Measurements from ENCODE around the gene MYO1E.
"Not testable (repeated sequence)": the region's sequence is repeated elsewhere in the genome, so short reads cannot be mapped to it uniquely, and the experiment has no call there.

The MYO1E gene

GRCh38 chr15:59291213-59291549, 81.5 kb downstream of the MYO1E start:
- no peak for DNase-seq (ENCODE audit: low read depth)

- no peak for DNase-seq (ENCODE audit: low read depth)
These were observed 82.1 kb downstream of the MYO1E start for GRCh38 chr15:59290295-59291212.

- DNase-seq (ENCODE audit: low read depth) = no peak
These were observed 83.1 kb downstream of the MYO1E start for GRCh38 chr15:59289574-59289973.

GRCh38 chr15:59283717-59284391, 88.8 kb downstream of the MYO1E start:
- no peak for DNase-seq (ENCODE audit: low read depth)

- no peak for DNase-seq (ENCODE audit: low read depth)
These were observed 89.9 kb downstream of the MYO1E start for GRCh38 chr15:59282515-59283337.

GRCh38 chr15:59281699-59282098, 91.0 kb downstream of the MYO1E start:
- DNase-seq (ENCODE audit: low read depth) = no peak

- no peak for DNase-seq (ENCODE audit: low read depth)
These were observed 91.8 kb downstream of the MYO1E start for GRCh38 chr15:59280855-59281254.

- not testable (repeated sequence) for DNase-seq (ENCODE audit: low read depth)
These were observed 92.4 kb downstream of the MYO1E start for GRCh38 chr15:59280292-59280691.

- no peak for DNase-seq (ENCODE audit: low read depth)
These were observed 93.6 kb downstream of the MYO1E start for GRCh38 chr15:59279023-59279422.

GRCh38 chr15:59278120-59278519, 94.6 kb downstream of the MYO1E start:
- DNase-seq (ENCODE audit: low read depth) = no peak

GRCh38 chr15:59276225-59277178, 96.2 kb downstream of the MYO1E start:
- no peak for DNase-seq (ENCODE audit: low read depth)

GRCh38 chr15:59274126-59274970, 98.3 kb downstream of the MYO1E start:
- no peak for DNase-seq (ENCODE audit: low read depth)

GRCh38 chr15:59273234-59273633, 99.4 kb downstream of the MYO1E start:
- no peak for DNase-seq (ENCODE audit: low read depth)

- DNase-seq (ENCODE audit: low read depth) = no peak
These were observed 101.0 kb downstream of the MYO1E start for GRCh38 chr15:59271595-59272201.

- DNase-seq (ENCODE audit: low read depth) = no peak
These were observed 103.7 kb downstream of the MYO1E start for GRCh38 chr15:59268852-59269407.

- DNase-seq (ENCODE audit: low read depth) = peak; percentile 22
These were observed 104.4 kb downstream of the MYO1E start for GRCh38 chr15:59268168-59268851.

GRCh38 chr15:59266028-59266427, 106.6 kb downstream of the MYO1E start:
- DNase-seq (ENCODE audit: low read depth) = no peak

GRCh38 chr15:59262316-59262715, 110.4 kb downstream of the MYO1E start:
- no peak for DNase-seq (ENCODE audit: low read depth)

GRCh38 chr15:59260090-59260489, 112.6 kb downstream of the MYO1E start:
- DNase-seq (ENCODE audit: low read depth) = no peak

Measured in GM04504 (cell line).